Measurements from ENCODE around the gene AK5.
"Not testable (repeated sequence)": the region's sequence is repeated elsewhere in the genome, so short reads cannot be mapped to it uniquely, and the experiment has no call there.

The AK5 gene

DNA sequence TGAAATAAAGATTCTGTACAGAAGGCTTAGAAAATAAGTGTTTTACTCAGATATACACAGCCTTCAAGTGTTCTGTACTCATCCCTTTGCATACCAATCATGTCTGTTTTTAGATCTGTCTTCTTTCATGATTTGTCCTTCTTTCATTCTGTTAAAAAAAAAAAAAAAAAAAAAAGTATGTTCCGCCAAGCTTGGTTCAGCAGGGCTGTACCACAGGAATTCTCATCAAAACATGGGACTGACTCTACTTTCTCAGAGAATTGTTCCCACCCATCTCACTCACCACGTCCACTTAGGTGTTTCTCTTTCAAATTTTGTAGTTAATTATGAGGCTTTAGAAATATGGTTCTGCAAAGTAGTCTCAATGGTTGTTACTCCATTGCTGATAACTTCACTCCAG, 119.0 kb downstream of the AK5 start:
- CTCF ChIA-PET, result no interaction called here
- TF ChIP-seq, protein P1, sequence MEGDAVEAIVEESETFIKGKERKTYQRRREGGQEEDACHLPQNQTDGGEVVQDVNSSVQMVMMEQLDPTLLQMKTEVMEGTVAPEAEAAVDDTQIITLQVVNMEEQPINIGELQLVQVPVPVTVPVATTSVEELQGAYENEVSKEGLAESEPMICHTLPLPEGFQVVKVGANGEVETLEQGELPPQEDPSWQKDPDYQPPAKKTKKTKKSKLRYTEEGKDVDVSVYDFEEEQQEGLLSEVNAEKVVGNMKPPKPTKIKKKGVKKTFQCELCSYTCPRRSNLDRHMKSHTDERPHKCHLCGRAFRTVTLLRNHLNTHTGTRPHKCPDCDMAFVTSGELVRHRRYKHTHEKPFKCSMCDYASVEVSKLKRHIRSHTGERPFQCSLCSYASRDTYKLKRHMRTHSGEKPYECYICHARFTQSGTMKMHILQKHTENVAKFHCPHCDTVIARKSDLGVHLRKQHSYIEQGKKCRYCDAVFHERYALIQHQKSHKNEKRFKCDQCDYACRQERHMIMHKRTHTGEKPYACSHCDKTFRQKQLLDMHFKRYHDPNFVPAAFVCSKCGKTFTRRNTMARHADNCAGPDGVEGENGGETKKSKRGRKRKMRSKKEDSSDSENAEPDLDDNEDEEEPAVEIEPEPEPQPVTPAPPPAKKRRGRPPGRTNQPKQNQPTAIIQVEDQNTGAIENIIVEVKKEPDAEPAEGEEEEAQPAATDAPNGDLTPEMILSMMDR (IDR thresholded peaks at IDR 0.05; ENCODE audit: control extremely low read depth, extremely low read depth, low read depth, missing control alignments), result no peak
- DNase-seq (ENCODE audit: extremely low spot score), result no peak
- POLR2A ChIA-PET, result no interaction called here

DNA sequence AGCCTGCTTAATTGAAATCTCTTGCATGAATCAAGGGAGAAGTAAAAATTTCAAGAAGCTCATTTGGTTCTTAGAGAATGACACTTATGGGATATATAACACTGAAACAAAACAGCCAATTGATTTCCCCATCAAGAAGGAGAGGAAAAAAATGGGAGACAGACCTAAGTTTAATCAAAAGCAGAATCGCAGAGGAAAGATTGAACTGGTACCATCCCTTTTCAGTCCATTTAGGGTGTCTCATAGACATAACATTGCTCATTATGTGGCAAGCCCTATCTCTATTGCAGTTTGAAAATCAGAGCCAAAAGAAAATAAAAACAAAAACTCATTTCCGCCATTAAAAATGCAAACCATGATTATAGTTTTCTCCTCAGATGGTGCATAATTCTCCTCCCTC, 119.6 kb downstream of the AK5 start:
- ChIA-PET CTCF (no interaction called here), POLR2A (no interaction called here)
- TF ChIP-seq, protein P1 (IDR thresholded peaks at IDR 0.05; ENCODE audit: control extremely low read depth, extremely low read depth, low read depth, missing control alignments), result no peak
- no peak for DNase-seq (ENCODE audit: extremely low spot score)

DNA sequence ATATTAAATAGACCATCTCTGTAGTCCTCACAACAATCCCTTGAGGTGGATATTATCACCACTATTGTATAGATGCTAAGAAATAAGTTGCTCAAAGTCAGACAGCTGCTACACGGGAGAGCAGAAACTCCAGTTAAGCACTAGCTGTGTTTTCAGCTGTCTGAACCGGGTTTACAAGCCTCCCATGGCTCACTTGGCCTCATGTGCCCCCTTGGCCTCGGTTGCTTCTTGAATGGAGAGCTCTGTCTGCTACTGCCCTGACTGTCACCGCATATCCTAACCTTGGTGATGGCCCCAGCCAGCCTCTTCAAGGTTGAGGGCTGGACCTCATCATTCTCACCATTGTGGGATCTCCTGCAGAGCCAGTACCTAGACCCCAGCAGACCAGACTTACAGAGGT, 123.4 kb downstream of the AK5 start:
- TF ChIP-seq, protein P1 (IDR thresholded peaks at IDR 0.05; ENCODE audit: control extremely low read depth, extremely low read depth, low read depth, missing control alignments), result no peak

DNA sequence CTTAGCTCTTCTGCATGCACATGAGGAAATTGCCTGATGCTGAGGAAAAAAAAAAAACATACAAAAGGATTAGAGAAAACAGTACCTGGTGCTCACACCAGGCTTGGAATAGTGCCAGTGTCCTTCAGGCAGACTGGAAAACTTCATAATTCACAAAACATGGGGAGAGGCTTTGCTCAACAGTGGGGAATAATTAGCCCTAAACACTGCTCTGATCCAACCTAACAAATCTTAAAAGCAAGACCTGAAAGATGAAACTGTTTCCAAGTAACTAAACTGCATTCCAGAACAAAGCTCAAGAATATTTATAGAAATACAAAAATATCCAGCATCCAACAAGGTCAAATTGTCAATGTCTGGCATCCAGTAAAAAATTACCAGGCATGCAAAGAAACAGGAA, 124.8 kb downstream of the AK5 start:
- CTCF ChIA-PET, result no interaction called here
- DNase-seq (ENCODE audit: extremely low spot score), result no peak
- TF ChIP-seq, protein P1 (IDR thresholded peaks at IDR 0.05; ENCODE audit: control extremely low read depth, extremely low read depth, low read depth, missing control alignments), result no peak
- POLR2A ChIA-PET, result no interaction called here

More for the DNA sequence above, 123.4 kb downstream of the AK5 start:
- ChIA-PET POLR2A (no interaction called here), CTCF (no interaction called here)
- DNase-seq (ENCODE audit: extremely low spot score), result no peak

DNA sequence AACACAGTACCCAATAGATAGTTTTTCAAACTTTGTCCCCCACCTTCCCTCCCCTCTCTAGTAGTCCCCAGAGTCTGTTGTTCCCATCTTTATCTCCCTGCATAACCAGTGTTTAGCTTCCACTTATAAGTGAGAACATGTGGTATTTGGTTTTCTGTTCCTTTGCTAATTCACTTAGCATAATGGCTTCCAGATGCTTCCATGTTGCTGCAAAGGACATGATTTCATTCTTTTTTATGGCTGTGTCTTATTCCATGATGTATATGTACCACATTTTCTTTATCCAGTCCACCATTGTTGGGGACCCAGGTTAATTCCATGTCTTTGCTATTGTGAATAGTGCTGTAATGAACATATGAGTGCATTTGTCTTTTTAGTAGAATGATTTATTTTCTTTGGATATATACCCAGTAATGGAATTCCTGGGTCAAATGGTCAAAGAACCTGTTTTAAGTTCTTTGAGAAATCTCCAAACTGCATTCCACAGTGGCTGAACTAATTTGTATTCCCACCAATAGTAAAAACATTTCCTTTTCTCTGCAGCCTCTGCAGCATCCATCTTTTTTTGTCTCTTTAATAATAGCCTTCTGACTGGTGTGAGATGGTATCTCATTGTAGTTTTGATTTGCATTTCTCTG, 126.0 kb downstream of the AK5 start:
- DNase-seq (ENCODE audit: extremely low spot score), result no peak
- TF ChIP-seq, protein P1 (IDR thresholded peaks at IDR 0.05; ENCODE audit: control extremely low read depth, extremely low read depth, low read depth, missing control alignments), result no peak
- POLR2A ChIA-PET, result no interaction called here
- CTCF ChIA-PET, result no interaction called here

DNA sequence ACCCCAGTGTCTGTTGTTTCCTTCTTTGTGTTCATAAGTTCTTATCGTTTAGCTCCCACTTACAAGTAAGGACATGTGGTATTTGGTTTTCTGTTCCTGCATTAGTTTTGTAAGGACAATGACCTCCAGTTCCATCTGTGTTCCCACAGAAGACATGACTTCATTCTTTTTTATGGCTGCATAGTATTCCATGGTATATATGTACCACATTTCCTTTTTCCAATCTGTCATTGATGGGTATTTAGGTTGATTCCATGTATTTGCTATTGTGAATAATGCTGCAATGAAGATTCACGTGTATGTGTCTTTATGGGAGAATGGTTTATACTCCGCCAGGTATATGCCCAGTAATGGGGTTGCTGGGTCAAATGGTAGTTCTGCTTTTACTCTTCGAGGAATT, 127.1 kb downstream of the AK5 start:
- POLR2A ChIA-PET; DNase-seq (ENCODE audit: extremely low spot score); CTCF ChIA-PET: not testable (repeated sequence)

DNA sequence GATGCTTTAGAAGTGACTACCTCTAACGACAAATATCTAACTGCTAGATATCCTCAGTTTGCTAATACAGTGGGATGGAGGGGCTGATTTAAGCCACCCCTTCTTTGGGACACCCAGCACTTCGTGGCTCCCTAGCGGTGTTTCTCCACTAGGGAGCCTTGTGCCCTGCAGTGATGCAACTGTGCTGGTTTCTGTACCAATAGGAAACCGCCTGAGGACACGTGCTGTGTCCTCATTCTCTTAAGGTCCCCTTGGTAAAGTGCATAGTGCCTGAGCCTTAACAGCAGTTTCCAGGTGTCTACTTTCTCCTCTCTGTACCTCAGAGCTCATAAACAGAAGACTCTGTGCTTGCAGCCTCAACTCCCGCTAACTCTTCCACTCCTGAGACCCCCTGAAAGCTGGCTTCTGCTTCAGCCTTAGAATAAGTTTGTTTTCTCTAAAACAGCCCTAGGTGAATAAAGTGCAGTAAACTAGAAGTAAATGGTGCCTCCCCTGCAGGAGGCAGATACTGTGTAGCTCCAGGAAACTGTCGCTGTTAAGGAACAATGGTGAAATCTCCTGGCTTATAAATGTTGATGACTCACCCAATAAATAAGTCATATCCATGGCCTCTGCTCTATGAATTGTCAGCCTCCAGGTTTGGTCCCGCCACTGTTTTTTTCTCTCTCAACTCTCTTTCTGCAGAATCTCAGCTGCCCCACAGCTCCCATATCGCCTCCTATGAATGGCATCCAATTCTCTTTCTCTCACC, 130.4 kb downstream of the AK5 start:
- CTCF ChIA-PET, result no interaction called here
- TF ChIP-seq, protein P1 (IDR thresholded peaks at IDR 0.05; ENCODE audit: control extremely low read depth, extremely low read depth, low read depth, missing control alignments), result no peak
- POLR2A ChIA-PET, result no interaction called here
- DNase-seq (ENCODE audit: extremely low spot score), result no peak
